ENCODE data around the gene FBXL7.

- TF ChIP-seq CTCF (IDR thresholded peaks at IDR 0.05; ENCODE audit: low read depth, low read length, missing input control), result no peak
- TF ChIP-seq, protein P1, sequence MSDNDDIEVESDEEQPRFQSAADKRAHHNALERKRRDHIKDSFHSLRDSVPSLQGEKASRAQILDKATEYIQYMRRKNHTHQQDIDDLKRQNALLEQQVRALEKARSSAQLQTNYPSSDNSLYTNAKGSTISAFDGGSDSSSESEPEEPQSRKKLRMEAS (IDR thresholded peaks at IDR 0.05), result no peak
- TF ChIP-seq, protein P2, sequence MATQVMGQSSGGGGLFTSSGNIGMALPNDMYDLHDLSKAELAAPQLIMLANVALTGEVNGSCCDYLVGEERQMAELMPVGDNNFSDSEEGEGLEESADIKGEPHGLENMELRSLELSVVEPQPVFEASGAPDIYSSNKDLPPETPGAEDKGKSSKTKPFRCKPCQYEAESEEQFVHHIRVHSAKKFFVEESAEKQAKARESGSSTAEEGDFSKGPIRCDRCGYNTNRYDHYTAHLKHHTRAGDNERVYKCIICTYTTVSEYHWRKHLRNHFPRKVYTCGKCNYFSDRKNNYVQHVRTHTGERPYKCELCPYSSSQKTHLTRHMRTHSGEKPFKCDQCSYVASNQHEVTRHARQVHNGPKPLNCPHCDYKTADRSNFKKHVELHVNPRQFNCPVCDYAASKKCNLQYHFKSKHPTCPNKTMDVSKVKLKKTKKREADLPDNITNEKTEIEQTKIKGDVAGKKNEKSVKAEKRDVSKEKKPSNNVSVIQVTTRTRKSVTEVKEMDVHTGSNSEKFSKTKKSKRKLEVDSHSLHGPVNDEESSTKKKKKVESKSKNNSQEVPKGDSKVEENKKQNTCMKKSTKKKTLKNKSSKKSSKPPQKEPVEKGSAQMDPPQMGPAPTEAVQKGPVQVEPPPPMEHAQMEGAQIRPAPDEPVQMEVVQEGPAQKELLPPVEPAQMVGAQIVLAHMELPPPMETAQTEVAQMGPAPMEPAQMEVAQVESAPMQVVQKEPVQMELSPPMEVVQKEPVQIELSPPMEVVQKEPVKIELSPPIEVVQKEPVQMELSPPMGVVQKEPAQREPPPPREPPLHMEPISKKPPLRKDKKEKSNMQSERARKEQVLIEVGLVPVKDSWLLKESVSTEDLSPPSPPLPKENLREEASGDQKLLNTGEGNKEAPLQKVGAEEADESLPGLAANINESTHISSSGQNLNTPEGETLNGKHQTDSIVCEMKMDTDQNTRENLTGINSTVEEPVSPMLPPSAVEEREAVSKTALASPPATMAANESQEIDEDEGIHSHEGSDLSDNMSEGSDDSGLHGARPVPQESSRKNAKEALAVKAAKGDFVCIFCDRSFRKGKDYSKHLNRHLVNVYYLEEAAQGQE (IDR thresholded peaks at IDR 0.05), result no peak
- TF ChIP-seq RAD21 (IDR thresholded peaks at IDR 0.05), result no peak
- no peak for TF ChIP-seq NR2F2 (IDR thresholded peaks at IDR 0.05)
Observed at GRCh38 chr5:15669826-15670225, 169.8 kb downstream of the FBXL7 start.

All from liver (tissue), 3 donors.